Colonic mucosa (tissue), 4 donors: Measurements from ENCODE around the gene EFTUD2. TPM values are rescaled to one million over a fixed set of nuclear protein-coding genes. Genes with fewer than 3 reads are reported as not detected.

Experiments used
- DNase-seq: peaks from one replicate; pipeline ENCODE4 v3.0.0-alpha.2; 2020
- H3K27ac ChIP-seq: fragments of 200-600 bp; one replicate; pipeline ENCODE4 v1.8.0; 2021
- H3K27me3 ChIP-seq: fragments of 200-600 bp; one replicate; pipeline ENCODE4 v1.8.0; 2021
- H3K36me3 ChIP-seq: fragments of 200-600 bp; one replicate; pipeline ENCODE4 v1.8.0; 2021
- H3K4me1 ChIP-seq: fragments of 200-600 bp; one replicate; pipeline ENCODE4 v1.8.0; 2021; ENCODE audit warnings: mild to moderate bottlenecking
- H3K4me3 ChIP-seq: fragments of 200-600 bp; one replicate; pipeline ENCODE4 v1.8.0; 2021
- H3K9ac ChIP-seq, 2 donors: one replicate each; pipeline ENCODE4 v1.7.0; 2013; ENCODE audit warnings: control low read depth in 2 of 2, low read depth in 2 of 2, low read length in 2 of 2
- H3K9me3 ChIP-seq: fragments of 200-600 bp; one replicate; pipeline ENCODE4 v1.8.0; 2021
- CTCF ChIP-seq: fragments of 200-600 bp; IDR thresholded peaks from one replicate; pipeline ENCODE4 v1.8.0; 2022; ENCODE audit warnings: antibody characterized with exemption, mild to moderate bottlenecking
- intact Hi-C: fragments of 100-400 bp; cut with DNase I; formaldehyde crosslinking; loops from one replicate; pipeline ENCODE4 v1.14.1; 2022
- total RNA-seq, 2 donors: library from RNA; stranded (reverse); fragmentation: NEBNext Ultra II Directional in 1 of 2; extraction: Animal tissue kit (Norgen Biotek cat#: 25700) in 1 of 2; gene quantifications; one replicate each; pipeline ENCODE4 v1.2.1, GENCODE V29; 2021
- donor health status: healthy.
- donor health status: DM: no; HTN: no; CAD: no.
- donor health status: DM: no; HTN: no; CAD: no.

Gene EFTUD2
- total RNA-seq, 2 donors from 2014 or later: 74.8 to 109 TPM

- H3K4me1 ChIP-seq: no peaks in the 10 kb centered on the region
- no peak for TF ChIP-seq CTCF
- no peak overlapping the region for H3K27ac ChIP-seq
- intact Hi-C loops: no loop called here
- no peaks in the 10 kb centered on the region for H3K36me3 ChIP-seq
- no peak overlapping the region for H3K9ac ChIP-seq
- H3K9me3 ChIP-seq: no peaks in the 10 kb centered on the region
- H3K4me3 ChIP-seq: no peak overlapping the region
- no peak for DNase-seq
- H3K27me3 ChIP-seq: no peaks in the 10 kb centered on the region
These were observed 24.9 kb upstream of the EFTUD2 start for GRCh38 chr17:44924107-44924544.

GRCh38 chr17:44922746-44923470 lies 23.7 kb upstream of the EFTUD2 start:
- no peak overlapping the region for H3K27ac ChIP-seq
- no peaks in the 10 kb centered on the region for H3K36me3 ChIP-seq
- intact Hi-C loops: no loop called here
- no peak overlapping the region for H3K4me3 ChIP-seq
- H3K27me3 ChIP-seq: no peaks in the 10 kb centered on the region
- H3K9ac ChIP-seq: no peak overlapping the region
- TF ChIP-seq CTCF: no peak
- H3K9me3 ChIP-seq: no peaks in the 10 kb centered on the region
- no peak for DNase-seq
- H3K4me1 ChIP-seq: no peaks in the 10 kb centered on the region

GRCh38 chr17:44922136-44922535 lies 22.9 kb upstream of the EFTUD2 start:
- intact Hi-C loops: no loop called here
- DNase-seq: no peak
- Histone ChIP-seq H3K9ac (no peak overlapping the region), H3K9me3 (no peaks in the 10 kb centered on the region), H3K36me3 (no peaks in the 10 kb centered on the region), H3K4me1 (no peaks in the 10 kb centered on the region), H3K4me3 (no peak overlapping the region), H3K27ac (no peak overlapping the region), H3K27me3 (no peaks in the 10 kb centered on the region)
- TF ChIP-seq CTCF: no peak

GRCh38 chr17:44921122-44921882 lies 22.1 kb upstream of the EFTUD2 start:
- Histone ChIP-seq H3K27me3 (no peaks in the 10 kb centered on the region), H3K9me3 (no peaks in the 10 kb centered on the region), H3K9ac (no peak overlapping the region), H3K4me3 (no peak overlapping the region), H3K4me1 (no peaks in the 10 kb centered on the region), H3K27ac (no peak overlapping the region), H3K36me3 (no peaks in the 10 kb centered on the region)
- intact Hi-C loops: loop anchor here (2.0 kb wide), 2 partner anchors 101 to 177 kb away; no protein-coding TSS in a partner anchor
- DNase-seq: no peak
- TF ChIP-seq CTCF: no peak

GRCh38 chr17:44920565-44920940 lies 21.3 kb upstream of the EFTUD2 start:
- no peaks in the 10 kb centered on the region for H3K4me1 ChIP-seq
- H3K27ac ChIP-seq: no peak overlapping the region
- no peak for DNase-seq
- intact Hi-C loops: loop anchor here (2.0 kb wide), 2 partner anchors 102 to 178 kb away; no protein-coding TSS in a partner anchor
- no peaks in the 10 kb centered on the region for H3K27me3 ChIP-seq
- H3K9ac ChIP-seq: no peak overlapping the region
- TF ChIP-seq CTCF: no peak
- H3K4me3 ChIP-seq: no peak overlapping the region
- no peaks in the 10 kb centered on the region for H3K9me3 ChIP-seq
- no peaks in the 10 kb centered on the region for H3K36me3 ChIP-seq
